UCSD-AML1 (cell line): Measurements from ENCODE around the gene CEP19.
"Not testable (repeated sequence)": the region's sequence is repeated elsewhere in the genome, so short reads cannot be mapped to it uniquely, and the experiment has no call there.

Experiments
- DNase-seq: peaks from one replicate; lab custom pipeline; 2025; ENCODE audit not compliant: unreplicated experiment; lab: John Stamatoyannopoulos, UW

CEP19 gene, protein sequence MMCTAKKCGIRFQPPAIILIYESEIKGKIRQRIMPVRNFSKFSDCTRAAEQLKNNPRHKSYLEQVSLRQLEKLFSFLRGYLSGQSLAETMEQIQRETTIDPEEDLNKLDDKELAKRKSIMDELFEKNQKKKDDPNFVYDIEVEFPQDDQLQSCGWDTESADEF

DNA sequence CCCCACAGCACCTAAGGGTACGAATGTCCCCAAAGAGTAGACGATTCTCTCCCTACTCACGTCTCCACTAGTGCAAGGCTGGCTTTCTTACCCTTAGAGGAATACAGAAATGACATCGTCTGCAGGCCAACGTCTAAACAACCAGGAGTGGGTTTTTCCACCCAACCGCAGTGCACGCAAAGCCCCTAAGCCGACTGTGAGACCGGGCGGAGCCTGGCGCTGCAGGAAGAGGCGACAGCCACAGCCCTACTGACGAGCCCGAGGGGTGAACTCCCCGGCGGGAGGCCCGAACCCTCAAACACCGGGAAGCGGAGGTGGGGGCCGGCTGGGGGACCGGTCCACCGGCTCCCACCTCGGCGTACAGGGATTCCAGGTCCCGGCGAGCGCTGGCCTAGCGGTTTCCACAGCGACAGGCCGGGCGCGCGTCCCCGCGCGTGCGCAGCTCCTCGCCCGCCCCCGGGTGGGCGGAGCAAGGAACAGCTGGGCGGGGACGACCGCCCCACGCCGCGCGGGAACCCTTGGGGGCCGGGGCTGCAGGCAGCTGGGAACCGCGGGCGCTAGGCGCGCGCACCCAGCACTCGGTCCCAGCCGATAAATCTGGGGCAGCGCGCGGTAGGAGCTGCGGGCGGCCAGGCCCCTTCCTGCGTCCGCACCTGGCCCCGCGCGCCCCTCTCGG lies at the start of gene CEP19, which contains the start of gene PIGX:
Gene CEP19, minus strand, starts transcription at position 413 of the 676 bp plus-strand sequence. CDS start 3,593 bp downstream, outside the sequence.
Gene PIGX, plus strand, starts transcription at position 540 of the 676 bp plus-strand sequence.
- DNase-seq, result peak; percentile 90

DNA sequence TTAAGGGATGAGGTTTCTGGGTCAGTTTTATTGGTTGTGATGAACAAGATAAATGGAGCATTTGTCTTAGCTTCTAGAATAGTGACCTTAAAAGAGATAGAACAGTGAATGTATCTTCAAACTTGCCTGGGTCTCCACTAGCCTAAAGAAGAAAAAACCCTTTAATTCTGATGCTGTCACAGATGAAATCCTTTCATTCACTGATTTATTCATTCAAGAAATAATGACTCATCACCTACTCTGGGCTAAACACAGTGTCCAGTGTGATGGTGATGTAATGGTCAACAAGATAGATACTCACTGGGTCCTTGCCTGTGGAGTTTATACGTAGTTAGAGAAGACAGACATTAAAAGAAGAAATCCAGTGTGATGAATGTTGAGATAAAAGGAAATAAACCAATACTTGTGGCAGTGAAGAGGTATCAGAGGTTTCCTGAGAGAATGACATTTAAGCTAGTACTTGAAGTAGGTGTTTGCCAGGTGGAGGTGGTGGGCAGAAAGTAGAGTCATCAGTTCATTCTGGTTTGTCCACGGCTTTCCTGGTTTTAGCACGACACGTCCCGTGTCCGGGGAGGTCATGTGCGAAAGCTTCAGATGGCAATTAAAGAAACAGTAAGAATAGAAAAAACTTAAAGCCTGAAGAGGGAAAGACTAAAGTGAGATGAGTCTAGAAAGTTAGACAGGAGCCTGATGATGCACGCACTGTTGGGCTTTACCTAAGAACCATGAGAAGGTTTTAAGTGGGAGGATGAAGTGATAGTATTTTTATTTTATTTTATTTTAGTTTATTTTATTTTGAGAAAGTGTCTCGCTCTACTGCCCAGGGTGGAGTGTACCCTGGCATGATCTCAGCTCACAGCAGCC lies 46.1 kb upstream of the CEP19 start:
- DNase-seq, result no peak

DNA sequence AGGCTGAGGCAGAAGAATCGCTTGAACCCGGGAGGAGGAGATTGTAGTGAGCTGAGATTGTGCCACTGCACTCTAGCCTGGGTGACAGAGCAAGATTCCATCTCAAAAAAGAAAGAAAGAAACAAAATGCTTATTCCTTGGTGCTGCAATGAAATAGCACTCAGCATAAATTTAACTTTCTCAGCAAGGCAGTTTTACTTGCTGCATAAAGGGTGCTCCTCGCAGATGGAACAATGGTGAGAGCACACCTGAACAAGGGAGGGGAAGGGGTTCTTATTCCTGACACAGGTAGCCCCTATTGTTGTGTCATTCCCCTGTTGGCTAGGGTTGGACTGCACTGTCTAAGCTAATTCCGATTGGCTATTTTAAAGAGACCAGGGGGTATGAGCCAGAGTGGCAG lies 44.7 kb upstream of the CEP19 start:
- DNase-seq, result no peak

DNA sequence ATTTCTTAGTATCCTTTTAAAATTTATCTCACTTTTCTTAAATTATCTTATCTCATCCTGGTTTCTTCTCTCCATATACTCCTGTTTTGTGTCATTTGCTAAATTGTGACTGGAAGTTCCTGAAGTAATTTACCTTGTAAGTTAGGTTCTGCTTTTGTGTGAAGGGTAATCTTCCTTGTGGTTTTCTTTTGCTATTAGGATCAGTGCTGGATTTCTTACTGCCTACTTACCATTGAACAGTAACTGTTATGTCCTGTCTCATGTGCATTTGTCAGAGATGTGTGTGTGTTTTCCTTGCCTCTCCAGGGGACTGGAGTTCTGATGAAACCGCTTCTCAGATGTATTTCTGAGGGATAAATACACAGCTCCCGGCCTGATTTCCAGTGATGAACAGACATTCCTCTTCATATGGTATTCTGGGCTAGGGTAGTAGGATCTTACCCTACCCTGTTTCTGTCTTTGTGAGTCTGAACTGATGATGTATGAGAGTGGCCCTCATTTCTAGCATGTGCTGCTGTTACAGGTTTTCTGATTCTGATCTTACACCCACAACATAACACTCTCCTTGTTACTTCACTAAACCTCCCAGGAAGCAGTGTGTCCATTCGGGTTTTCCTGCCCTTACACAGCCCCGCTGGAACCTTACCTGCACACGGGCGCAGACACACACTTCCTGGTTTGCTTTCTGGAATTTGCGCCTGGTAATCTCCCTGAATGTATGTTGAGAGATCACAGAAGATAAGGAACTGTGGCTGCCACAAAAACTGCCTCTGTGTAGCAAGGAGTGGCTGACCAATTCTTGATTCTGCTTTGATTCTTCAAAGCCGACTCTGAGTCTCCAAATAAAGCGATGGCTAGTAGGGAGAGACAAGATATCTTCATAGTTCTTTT lies 42.3 kb upstream of the CEP19 start:
- no peak for DNase-seq

DNA sequence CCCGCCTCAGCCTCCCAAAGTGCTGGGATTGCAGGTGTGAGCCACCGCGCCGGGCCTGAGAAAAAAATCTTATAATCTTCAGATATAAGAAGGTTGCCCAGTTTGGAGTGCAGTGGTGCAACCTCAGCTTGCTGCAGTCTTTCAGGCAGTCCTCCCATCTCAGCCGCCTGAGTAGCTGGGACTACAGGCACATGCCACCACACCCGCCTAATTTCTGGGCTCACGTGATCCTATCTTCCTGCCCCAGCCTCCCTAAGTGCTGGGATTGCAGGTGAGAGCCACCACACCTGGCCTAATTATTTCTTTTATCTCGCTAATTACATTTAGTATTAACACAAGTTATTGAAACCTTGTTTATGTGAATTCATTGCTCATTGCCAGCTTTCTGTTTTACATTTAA lies 41.2 kb upstream of the CEP19 start:
- DNase-seq, result no peak

DNA sequence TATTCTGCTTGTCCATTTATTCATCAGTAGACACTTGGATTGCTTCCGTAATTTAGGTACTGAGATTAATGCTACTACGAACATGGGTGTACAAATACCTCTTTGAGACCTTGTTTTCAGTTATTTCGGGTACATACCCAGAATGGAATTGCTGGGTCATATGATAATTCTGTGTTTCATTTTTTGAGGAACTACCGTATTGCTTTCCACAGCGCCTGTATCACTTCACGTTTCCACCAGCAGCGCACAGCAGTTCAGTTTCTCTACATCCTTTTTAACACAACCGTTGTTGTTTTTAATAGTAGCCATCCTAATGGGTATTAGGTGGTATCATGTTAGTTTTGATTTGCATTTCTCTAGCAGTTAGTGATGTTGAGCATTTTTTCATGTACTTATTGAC lies 37.1 kb upstream of the CEP19 start:
- DNase-seq, result no peak

DNA sequence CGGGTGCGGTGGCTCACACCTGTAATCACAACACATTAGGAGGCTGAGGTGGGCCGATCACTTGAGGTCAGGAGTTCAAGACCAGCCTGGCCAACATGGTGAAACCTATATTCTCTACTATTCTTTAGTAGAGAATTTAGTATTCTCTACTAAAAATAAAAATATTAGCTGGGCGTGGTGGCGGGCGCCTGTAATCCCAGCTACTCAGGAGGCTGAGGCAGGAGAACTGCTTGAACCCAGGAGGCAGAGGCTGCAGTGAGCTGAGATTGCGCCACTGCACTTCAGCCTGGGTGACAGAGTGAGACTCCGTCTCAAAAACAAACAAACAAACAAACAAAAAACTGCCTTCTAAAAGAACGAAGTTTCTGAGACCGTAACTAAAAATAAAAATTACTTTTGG lies 31.5 kb upstream of the CEP19 start:
- DNase-seq, result not testable (repeated sequence)

DNA sequence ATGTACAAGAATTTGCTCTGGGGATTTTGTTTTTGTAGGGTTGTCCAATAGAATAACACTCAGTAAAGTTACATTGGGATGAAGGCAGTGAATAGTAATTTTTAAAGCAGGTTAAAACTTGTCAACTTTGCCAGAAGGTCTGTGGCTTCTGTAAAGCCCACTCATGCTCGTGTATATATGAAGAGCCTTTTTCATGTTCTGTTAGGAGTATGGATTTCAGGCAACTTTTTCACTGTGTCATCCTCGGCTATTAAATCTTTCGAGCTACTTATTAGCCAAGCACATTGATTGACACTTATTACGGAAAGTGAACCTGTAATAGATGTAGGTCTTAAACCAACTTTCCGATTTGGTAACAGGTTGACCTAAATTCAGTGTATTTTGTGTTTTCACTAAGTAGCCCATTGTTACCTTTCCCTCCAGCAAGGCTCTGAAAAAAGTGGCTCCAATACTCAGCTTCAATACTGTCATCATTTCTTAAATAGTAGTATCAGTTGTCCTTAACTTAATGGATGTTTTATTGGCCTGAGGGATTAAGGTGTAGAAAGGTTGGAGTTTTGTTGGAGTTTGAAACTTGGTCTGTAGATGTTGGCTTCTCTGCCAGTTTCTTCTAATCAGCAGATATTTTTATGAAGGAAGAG lies 29.3 kb upstream of the CEP19 start:
- DNase-seq, result no peak

DNA sequence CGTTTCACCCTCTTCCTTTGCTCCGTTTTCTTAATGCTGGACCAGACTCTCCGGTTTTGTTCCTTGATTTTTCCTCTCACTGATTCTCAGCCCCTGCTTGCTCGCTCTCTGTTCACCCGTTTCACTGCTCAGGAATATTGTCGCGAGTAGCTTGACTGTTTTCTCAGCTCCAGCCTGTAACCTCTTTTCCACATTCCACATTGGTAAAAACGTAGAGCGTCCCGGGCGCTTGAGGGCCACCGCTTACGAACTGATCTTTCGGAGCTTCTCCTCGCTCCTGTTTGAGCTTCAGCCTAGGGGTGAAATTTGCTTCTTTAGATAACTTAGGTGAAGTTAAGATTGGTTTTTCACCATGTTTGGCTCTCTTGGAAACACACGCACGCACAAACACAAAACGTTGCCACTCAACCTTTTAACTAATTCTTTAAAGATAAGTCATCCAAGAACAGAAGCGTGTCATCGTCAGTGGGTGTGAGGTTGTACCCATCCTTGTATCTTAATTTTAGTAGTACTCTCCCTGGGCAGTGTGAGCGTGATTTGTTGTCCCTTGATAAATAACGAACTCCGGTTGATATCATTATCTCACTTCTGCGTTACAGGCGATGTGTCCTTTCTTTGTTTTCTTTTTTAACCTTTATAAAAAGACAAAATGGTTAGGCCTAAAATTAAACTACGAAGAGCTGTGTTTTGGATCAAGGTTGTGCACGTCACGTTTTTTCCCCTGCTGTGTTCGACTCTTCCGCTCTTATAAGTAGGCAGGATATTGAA lies 28.6 kb upstream of the CEP19 start:
- no peak for DNase-seq

DNA sequence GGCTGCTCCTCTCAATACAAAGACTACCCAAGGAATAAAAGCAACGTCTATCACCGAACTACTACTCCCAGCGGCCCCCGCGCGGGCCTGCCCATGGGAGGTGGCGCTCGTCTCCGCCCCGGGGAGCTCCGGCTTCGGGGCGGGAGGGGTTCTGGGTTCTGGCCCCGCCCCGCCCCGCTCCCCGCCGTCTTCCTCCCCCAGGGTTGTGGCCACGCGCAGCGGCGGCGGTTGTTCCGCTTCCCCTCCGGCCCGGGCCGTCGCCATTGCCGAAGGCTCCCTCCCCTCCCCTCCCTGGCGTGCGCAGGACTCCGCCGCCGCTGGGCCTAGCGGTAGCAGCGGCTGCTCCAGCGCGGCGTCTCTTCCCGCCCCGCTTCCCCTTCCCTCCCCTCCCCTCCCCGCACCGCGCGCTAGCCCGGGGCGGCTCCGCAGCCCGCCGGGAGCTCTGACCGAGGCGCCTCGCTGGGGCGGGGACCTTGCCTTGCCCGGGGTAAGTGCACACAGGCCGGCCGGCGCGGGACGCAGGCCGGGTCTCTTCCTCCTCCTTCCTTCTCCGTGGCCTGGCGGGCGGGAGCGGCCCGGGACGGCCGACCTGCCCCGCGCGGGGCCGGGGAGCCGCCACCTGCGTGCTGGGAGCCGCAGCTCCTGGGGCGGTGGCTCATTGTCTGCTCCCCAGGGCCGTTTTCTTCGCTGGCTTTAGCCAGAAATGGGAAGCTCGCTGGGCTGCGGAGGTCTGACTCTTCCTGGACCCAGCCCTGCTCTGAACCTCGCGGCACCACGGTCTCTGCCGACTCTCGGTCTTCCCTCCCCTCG lies 27.8 kb upstream of the CEP19 start, which contains the start of gene PAK2:
Gene PAK2, plus strand, starts transcription at position 187 of the 810 bp plus-strand sequence. CDS start 42,790 bp downstream, outside the sequence.
- peak; percentile 94 for DNase-seq

DNA sequence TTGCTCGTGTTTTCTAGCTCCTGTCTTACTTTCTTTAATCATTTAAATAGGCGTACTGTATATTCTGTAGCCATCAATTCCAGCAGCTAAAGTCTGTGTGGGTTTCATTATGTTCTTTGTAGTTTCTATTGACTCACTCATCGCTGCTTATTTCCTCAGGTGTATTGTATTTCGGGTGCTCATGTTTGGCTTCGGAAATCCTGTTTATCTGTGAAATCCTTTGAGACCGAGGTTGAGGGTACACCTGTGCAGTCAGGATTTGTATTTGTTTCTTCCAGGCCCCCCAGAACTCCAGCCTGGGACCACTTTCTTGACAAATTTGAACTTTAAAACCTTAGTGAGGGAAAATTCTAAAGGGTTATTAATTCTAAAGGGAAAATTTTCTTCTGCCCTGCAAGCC lies 25.6 kb upstream of the CEP19 start:
- DNase-seq, result no peak

DNA sequence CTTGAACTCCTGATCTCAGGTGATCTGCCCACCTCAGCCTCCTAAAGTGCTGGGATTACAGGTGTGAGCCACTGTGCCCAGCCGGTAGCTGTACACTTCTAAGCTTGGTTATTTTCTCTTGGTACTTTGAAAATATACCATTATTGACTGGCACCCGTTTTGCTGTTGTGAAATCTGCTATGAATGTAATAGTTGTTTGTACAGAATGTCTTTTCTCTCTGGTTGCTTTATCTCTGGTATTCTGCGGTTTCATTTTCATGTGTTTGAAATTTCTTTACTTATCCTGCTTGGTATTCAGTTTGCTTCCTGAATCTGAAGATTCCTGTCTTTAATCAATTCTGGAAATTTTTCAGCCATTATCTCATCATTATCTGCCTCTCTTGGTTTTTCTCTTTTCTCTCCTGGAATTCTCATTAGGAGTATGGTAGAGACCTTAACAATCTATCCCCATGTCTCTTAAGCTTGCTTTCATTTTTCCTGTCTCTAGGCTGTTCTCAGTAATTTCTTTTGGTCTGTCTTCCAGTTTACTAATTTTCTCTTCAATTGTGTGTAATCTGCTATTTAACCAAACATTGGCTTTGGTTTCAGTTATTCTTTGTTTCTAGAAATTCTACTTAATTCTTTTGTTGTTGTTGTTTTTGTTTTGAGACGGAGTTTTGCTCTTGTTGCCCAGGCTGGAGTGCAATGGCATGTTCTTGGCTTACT lies 24.8 kb upstream of the CEP19 start:
- DNase-seq, result no peak

DNA sequence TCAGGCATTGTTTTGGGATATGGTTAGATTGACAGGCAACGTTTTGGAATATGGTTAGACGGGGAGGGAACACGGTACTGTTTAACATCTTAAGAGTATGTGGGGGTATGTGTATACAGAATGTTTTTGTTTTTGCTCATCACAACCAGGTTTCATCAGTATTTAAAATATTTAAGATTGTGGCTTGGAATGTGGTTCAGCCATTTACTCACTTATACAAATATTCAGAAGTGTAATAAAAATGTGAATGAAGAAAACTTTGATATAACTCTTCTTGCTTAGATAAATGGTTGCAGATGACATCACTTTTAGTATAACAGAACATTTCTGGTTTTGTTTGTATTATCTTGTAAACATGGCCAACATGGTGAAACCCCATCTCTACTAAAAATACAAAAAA lies 23.7 kb upstream of the CEP19 start:
- no peak for DNase-seq

DNA sequence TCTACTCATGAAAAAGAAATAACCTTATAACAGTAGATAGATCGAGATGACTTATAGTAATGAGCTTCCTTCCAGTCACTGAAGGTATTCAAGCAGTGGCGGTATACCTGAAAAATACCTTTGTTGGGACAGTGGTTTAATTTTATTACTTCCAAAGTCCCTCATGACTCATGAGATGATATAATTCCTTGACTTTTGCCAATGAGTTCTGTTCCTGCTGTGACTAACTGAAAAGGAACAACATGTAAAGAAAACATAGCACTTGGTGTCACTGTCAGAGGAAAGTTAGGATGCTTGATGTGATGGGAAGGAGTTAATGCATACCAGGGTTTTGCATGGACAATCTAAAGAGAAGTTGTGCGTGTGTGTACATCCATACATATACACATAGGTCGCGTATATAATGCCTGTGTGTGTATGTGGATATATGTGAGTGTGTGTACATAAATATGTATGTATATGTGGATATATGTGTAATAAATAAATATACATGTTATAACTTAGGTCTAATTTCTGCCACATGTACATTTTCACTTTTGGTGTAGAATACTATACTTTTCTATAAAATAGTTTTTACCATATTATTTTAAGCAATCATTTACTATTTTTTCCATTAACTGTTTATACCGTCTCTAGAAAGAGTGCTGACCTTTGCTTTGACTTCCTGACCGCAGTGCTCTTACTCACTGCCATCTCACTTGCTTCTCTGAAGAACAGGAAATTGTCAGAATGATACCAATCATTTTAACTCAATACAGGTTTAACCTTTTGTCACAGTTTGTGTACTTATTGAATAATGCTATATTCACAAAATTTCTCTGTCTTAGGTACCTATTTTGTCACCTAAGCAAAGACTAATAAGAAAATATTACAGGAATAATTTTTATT lies 15.0 kb upstream of the CEP19 start:
- no peak for DNase-seq

DNA sequence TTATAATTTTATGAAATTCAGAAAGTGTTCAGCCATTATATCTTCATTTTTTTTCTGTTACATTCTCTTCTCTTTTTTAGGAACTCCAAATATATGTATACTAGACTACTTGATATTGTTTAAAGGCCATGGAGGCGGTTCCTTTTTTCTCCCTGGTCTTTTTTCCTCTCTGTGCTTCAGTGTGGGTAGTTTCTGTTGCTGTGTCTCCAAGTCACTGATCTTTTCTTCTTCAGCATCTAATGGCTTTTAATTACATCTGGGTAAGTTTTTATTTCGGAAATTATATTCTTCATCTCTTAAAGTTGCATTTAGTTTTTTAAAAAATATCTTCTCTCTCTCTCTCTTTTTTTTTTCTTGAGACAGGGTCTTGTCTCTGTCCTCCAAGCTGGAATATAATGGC lies 9.0 kb upstream of the CEP19 start:
- no peak for DNase-seq

DNA sequence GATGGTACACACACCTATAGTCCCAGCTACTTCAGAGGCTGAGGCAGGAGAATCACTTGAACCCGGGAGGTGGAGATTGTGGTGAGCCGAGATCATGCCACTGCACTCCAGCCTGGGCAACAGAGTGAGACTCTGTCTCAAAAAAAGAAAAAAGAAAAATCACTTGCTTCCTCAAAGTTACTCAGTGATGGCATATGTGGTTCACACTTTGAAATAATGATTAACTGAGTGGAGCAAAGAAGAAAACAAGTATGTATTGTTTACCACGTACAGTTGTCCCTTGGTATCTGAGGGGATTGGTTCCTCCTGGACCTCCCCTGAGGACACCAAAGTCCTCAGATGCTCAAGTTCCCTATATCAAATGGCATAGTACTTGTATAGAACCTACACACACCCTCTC lies 5.1 kb upstream of the CEP19 start:
- not testable (repeated sequence) for DNase-seq
